ENCODE measurements around the gene UBAC2.

DNA sequence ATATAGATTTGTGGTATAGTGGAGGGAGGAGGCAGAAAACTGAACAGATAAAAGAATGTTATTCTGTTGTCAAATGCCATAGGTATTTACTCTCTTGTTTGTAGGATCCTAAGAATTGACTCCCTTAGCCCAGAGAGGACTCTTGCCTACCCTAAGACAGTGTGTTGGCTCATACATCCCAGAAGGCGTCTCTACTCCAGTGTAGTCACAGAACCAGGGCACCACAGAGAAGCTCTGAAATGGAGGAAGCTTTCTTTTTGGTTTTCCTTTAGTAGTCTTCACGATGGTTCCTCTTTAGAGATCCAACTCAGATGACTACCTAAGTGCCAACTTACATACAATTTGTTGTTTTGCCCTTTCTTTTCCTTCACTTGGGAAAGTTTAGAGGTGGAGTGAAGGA, 92.5 kb downstream of the UBAC2 start:
- TF ChIP-seq POLR2AphosphoS5 (IDR thresholded peaks at IDR 0.05; ENCODE audit: low read depth, low read length) (peak; percentile 63; the same call in 1 of the 2 replicates), POLR2A (IDR thresholded peaks at IDR 0.05; ENCODE audit: low read depth, low read length) (peak; percentile 82), TAF1 (IDR thresholded peaks at IDR 0.05; ENCODE audit: low read depth, low read length) (no peak)
